GM12878 (cell line): ENCODE data around the gene WDR64. TPM values are rescaled to one million over a fixed set of nuclear protein-coding genes. Genes with fewer than 3 reads are reported as not detected.

Experiments
- ATAC-seq: fragments of 200-7000 bp; cut with Tn5 transposase; 3 replicates; pipeline ENCODE4 v1.9.1; 2020; ENCODE audit warnings: mild to moderate bottlenecking, moderate library complexity
- BruUV-seq: library from RNA; stranded (reverse); fragments of 400-500 nt; replicated peaks from 2 replicates; lab custom pipeline; 2021; lab: Mats Ljungman, UMichigan
- CTCF ChIA-PET: fragments of 300-600 bp; sonication (Branson Sonifier 250); formaldehyde crosslinking; extraction: SDS; loops from one replicate; lab custom pipeline; 2021; ENCODE audit warnings: inconsistent platforms; lab: Yijun Ruan, JAX
- POLR2A ChIA-PET: fragments of 350-600 bp; formaldehyde crosslinking; extraction: SDS; loops from one replicate; lab custom pipeline; 2021; ENCODE audit warnings: inconsistent platforms; lab: Charles Lee
- RAD21 ChIA-PET: fragments of 300-600 bp; sonication (Branson Sonifier 250); formaldehyde crosslinking; loops from one replicate; lab custom pipeline; 2023; ENCODE audit warnings: antibody characterized with exemption; ENCODE audit not compliant: unreplicated experiment; lab: Charles Lee
- SMC1A ChIA-PET: fragments of 300-600 bp; sonication (Branson Sonifier 250); formaldehyde crosslinking; loops from one replicate; lab custom pipeline; 2023; ENCODE audit not compliant: unreplicated experiment, uncharacterized antibody; lab: Charles Lee
- DNase-seq: peaks from one replicate; pipeline ENCODE4 v3.0.0-alpha.2; 2011; ENCODE audit warnings: low read depth, low spot score
- FAIRE-seq: peaks from 3 replicates; lab custom pipeline; 2011; peaks lifted over from hg19 to GRCh38; lab: Jason Lieb, UNC
- H2AFZ ChIP-seq: 2 replicates; pipeline ENCODE4 v1.6.0; 2011; ENCODE audit warnings: low read depth, low read length, control low read depth; ENCODE audit not compliant: control insufficient read depth
- H3K27ac ChIP-seq: 2 replicates; pipeline ENCODE4 v1.5.1; 2011; ENCODE audit warnings: control low read depth; ENCODE audit not compliant: control insufficient read depth, insufficient read depth
- H3K27me3 ChIP-seq, 2 experiments: replicated peaks in 1 of 2; 2 replicates each; pipeline versions ENCODE4 v1.6.0 to v1.6.1; 2011; ENCODE audit warnings: low read length in 1 of 2; ENCODE audit not compliant: control insufficient read depth in 2 of 2, insufficient read depth in 2 of 2
- H3K36me3 ChIP-seq, 2 experiments: 2 replicates each; pipeline ENCODE4 v1.5.1; 2011; ENCODE audit warnings: low read length in 1 of 2; ENCODE audit not compliant: control insufficient read depth in 2 of 2, insufficient read depth in 2 of 2
- H3K4me1 ChIP-seq: 2 replicates; pipeline ENCODE4 v1.6.1; 2011; ENCODE audit warnings: mild to moderate bottlenecking, low read length, moderate library complexity, mixed read lengths; ENCODE audit not compliant: control insufficient read depth, insufficient read depth
- H3K4me2 ChIP-seq: 2 replicates; pipeline ENCODE4 v1.6.0; 2011; ENCODE audit warnings: control low read depth; ENCODE audit not compliant: control insufficient read depth, insufficient read depth
- H3K4me3 ChIP-seq: fragments of 200-600 bp; sonication (generic); 2 replicates; pipeline ENCODE4 v1.5.1; 2016
- H3K79me2 ChIP-seq: 2 replicates; pipeline ENCODE4 v1.6.0; 2011; ENCODE audit warnings: low read length; ENCODE audit not compliant: control insufficient read depth, insufficient read depth
- H3K9ac ChIP-seq: 2 replicates; pipeline ENCODE4 v1.8.0; 2011; ENCODE audit warnings: low read length, control low read depth, mixed read lengths; ENCODE audit not compliant: control insufficient read depth, insufficient read depth
- H3K9me3 ChIP-seq: replicated peaks from 3 replicates; pipeline ENCODE4 v1.5.1; 2011; ENCODE audit warnings: mild to moderate bottlenecking, low read length; ENCODE audit not compliant: control insufficient read depth, insufficient read depth
- H4K20me1 ChIP-seq: 2 replicates; pipeline ENCODE4 v1.6.0; 2011; ENCODE audit not compliant: control insufficient read depth, insufficient read depth
- BCL3 ChIP-seq: IDR thresholded peaks from 2 replicates; pipeline ENCODE4 v1.6.1; 2011; ENCODE audit warnings: borderline replicate concordance, low read depth, mild to moderate bottlenecking, moderate library complexity, low read length; ENCODE audit not compliant: insufficient read depth, poor library complexity, severe bottlenecking
- NFIC ChIP-seq: IDR thresholded peaks from 2 replicates; pipeline ENCODE4 v1.6.1; 2012; ENCODE audit warnings: low read depth, mild to moderate bottlenecking, inconsistent platforms, low read length, moderate library complexity
- WGBS: methylation state at CpG from one replicate; pipeline ENCODE4 v1.1.6; 2016; ENCODE audit warnings: low lambda C conversion rate; ENCODE audit not compliant: insufficient replicate concordance, insufficient coverage; ENCODE audit errors: missing lambda C conversion rate; 5-methylcytosine and 5-hydroxymethylcytosine counted together
- in situ Hi-C: fragments of 300-500 bp; cut with MboI; formaldehyde crosslinking; loops from 9 replicates; pipeline ENCODE4 v1.14.3; 2018; ENCODE audit warnings: mixed read lengths
- intact Hi-C: fragments of 100-400 bp; cut with micrococcal nuclease; formaldehyde crosslinking; loops from one replicate; pipeline ENCODE4 v1.14.2; 2022; ENCODE audit not compliant: unreplicated experiment
- polyA plus RNA-seq, 11 experiments: library from polyadenylated mRNA; depleted of rRNA in 4 of 11; unstranded in 6 of 11; stranded (reverse) in 5 of 11; fragments of >200 nt; fragmentation: Nextera tagmentation in 4 of 11; fragmentation: Illumina TruSeq in 1 of 11; extraction: Ambion mirVana in 4 of 11; extraction: Trizol in 1 of 11; gene quantifications; 1 replicate in 1 of 11; 2 replicates in 10 of 11; pipeline versions ENCODE4 v1.2.1 to v1.2.3, GENCODE V29; 2011 to 2016; ENCODE audit warnings: inconsistent platforms in 2 of 11, missing spikeins in 2 of 11, low read depth in 1 of 11
- total RNA-seq, 4 experiments: library from RNA; depleted of rRNA in 3 of 4; stranded (reverse); fragments of >200 nt in 3 of 4; fragmentation: Illumina TruSeq in 1 of 4; extraction: Trizol in 1 of 4; gene quantifications; 2 replicates each; pipeline versions ENCODE4 v1.2.1 to v1.2.3, GENCODE V29; 2013 to 2021

The WDR64 gene
- total and polyA plus RNA-seq, 10 of the 15 experiments (the other 5 are each of a cell fraction or from before 2014, with no cell fraction given) = 0.01 TPM; not detected in 9

GRCh38 chr1:241608379-241609033, 43.6 kb upstream of the WDR64 start:
- TF ChIP-seq NFIC (peak; percentile 30; the same call in 1 of the 2 replicates), BCL3 (no peak)
- DNase-seq (no peak), FAIRE-seq (no peak), ATAC-seq (peak; percentile 22; the same call in 1 of the 3 replicates)
- no TSS peak for BruUV-seq
- no peak overlapping the region for H3K27ac ChIP-seq
- no peak overlapping the region for H3K9ac ChIP-seq
- H3K79me2 ChIP-seq = no peaks in the 10 kb centered on the region
- 3% methylated on average over 3 of the region's 3 CpGs for WGBS
- intact Hi-C loops (no loop called here), in situ Hi-C loops (no loop called here)
- ChIA-PET POLR2A (no interaction called here), RAD21 (no interaction called here), CTCF (no interaction called here), SMC1A (interaction anchor here (1.2 kb wide), 1 partner anchor 30 kb away, joined by 3 read pairs; no protein-coding TSS in a partner anchor)
- peaks cover 5% of the 10 kb centered on the region; the same call in 1 of the 2 replicates for H3K4me1 ChIP-seq
- no peaks in the 10 kb centered on the region for H4K20me1 ChIP-seq
- no peaks in the 10 kb centered on the region for H3K9me3 ChIP-seq
- H3K27me3 ChIP-seq = no peaks in the 10 kb centered on the region
- H2AFZ ChIP-seq = peak overlapping the region; percentile 21; the same call in 1 of the 2 replicates
- H3K4me3 ChIP-seq = no peak overlapping the region
- H3K36me3 ChIP-seq = no peaks in the 10 kb centered on the region
- 0 out of 2 replicates have a peak overlapping the region, but pooled peaks have one; percentile 9 for H3K4me2 ChIP-seq
